Naive thymus-derived CD4-positive, alpha-beta T cell (primary cell): ENCODE results near the gene ERI3. TPM values are rescaled to one million over a fixed set of nuclear protein-coding genes. Genes with fewer than 3 reads are reported as not detected.

Source experiments
- ATAC-seq: fragments of 150-1000 bp; cut with Tn5 transposase; 2 replicates; pipeline ENCODE4 v1.10.0; 2021; ENCODE audit warnings: mild to moderate bottlenecking, moderate library complexity
- CTCF ChIA-PET: fragments of 350-600 bp; sonication (Branson Sonifier 250); formaldehyde crosslinking; loops from one replicate; lab custom pipeline; 2021; ENCODE audit warnings: antibody characterized with exemption; lab: Charles Lee
- POLR2A ChIA-PET: fragments of 350-600 bp; sonication (Branson Sonifier 250); formaldehyde crosslinking; loops from one replicate; lab custom pipeline; 2021; ENCODE audit warnings: antibody characterized with exemption, inconsistent platforms; lab: Charles Lee
- DNase-seq, 9 donors: peaks; one replicate each; pipeline versions ENCODE4 v3.0.0 to v3.0.0-alpha.2; 2020 to 2022; ENCODE audit warnings: mixed read lengths in 1 of 9
- H3K27ac ChIP-seq: one replicate; pipeline ENCODE4 v1.7.0; 2013; ENCODE audit warnings: mild to moderate bottlenecking, low read depth, low read length, moderate library complexity
- H3K27me3 ChIP-seq, 2 donors: one replicate each; pipeline ENCODE4 v1.7.0; 2013; ENCODE audit warnings: low read length in 2 of 2, mild to moderate bottlenecking in 2 of 2, moderate library complexity in 2 of 2; ENCODE audit not compliant: control insufficient read depth in 2 of 2, insufficient read depth in 2 of 2
- H3K36me3 ChIP-seq, 3 experiments: 1 replicate in 2 of 3; 2 replicates in 1 of 3; pipeline ENCODE4 v1.7.0; 2013; ENCODE audit warnings: low read length in 3 of 3, mild to moderate bottlenecking in 3 of 3, moderate library complexity in 1 of 3; ENCODE audit not compliant: insufficient read depth in 3 of 3, control insufficient read depth in 2 of 3
- H3K4me1 ChIP-seq, 2 donors: one replicate each; pipeline ENCODE4 v1.7.0; 2013; ENCODE audit warnings: low read length in 2 of 2, mild to moderate bottlenecking in 2 of 2, moderate library complexity in 1 of 2; ENCODE audit not compliant: control insufficient read depth in 2 of 2, insufficient read depth in 2 of 2
- H3K4me3 ChIP-seq: 2 replicates; pipeline ENCODE4 v1.7.0; 2013; ENCODE audit warnings: mild to moderate bottlenecking, low read length
- H3K9me3 ChIP-seq, 3 experiments: 1 replicate in 2 of 3; 2 replicates in 1 of 3; pipeline ENCODE4 v1.7.0; 2013; ENCODE audit warnings: low read length in 3 of 3; ENCODE audit not compliant: control insufficient read depth in 2 of 3
- H3K27ac Mint-ChIP-seq, 9 donors: one replicate each; pipeline ENCODE4 v1.8.0; 2020 to 2022; ENCODE audit warnings: mixed read lengths in 9 of 9, mild to moderate bottlenecking in 8 of 9, moderate library complexity in 5 of 9, inconsistent platforms in 2 of 9
- H3K27me3 Mint-ChIP-seq, 5 donors: one replicate each; pipeline ENCODE4 v1.8.0; 2021 to 2022; ENCODE audit warnings: mixed read lengths in 5 of 5, mild to moderate bottlenecking in 1 of 5
- H3K36me3 Mint-ChIP-seq, 5 donors: one replicate each; pipeline ENCODE4 v1.8.0; 2020 to 2022; ENCODE audit warnings: mixed read lengths in 5 of 5, mild to moderate bottlenecking in 3 of 5, inconsistent platforms in 1 of 5
- H3K4me1 Mint-ChIP-seq, 7 donors: one replicate each; pipeline ENCODE4 v1.8.0; 2020 to 2022; ENCODE audit warnings: mixed read lengths in 7 of 7, mild to moderate bottlenecking in 3 of 7, inconsistent platforms in 1 of 7
- H3K4me3 Mint-ChIP-seq, 10 donors: one replicate each; pipeline ENCODE4 v1.8.0; 2020 to 2022; ENCODE audit warnings: mild to moderate bottlenecking in 10 of 10, mixed read lengths in 10 of 10, moderate library complexity in 6 of 10, inconsistent platforms in 2 of 10
- H3K9me3 Mint-ChIP-seq, 11 donors: one replicate each; pipeline ENCODE4 v1.8.0; 2020 to 2022; ENCODE audit warnings: mixed read lengths in 11 of 11, mild to moderate bottlenecking in 4 of 11, inconsistent platforms in 1 of 11, moderate library complexity in 1 of 11
- intact Hi-C, 2 donors: fragments of 100-400 bp; cut with micrococcal nuclease; formaldehyde crosslinking; loops; one replicate each; pipeline ENCODE4 v1.15.1; 2023
- polyA plus RNA-seq, 2 donors: library from polyadenylated mRNA; unstranded; fragments of 300-500 nt; fragmentation: Illumina TruSeq; gene quantifications; one replicate each; pipeline ENCODE4 v1.2.3, GENCODE V29; 2021
- total RNA-seq, 6 experiments: library from RNA in 5 of 6; stranded (reverse) in 5 of 6; gene quantifications; 1 replicate in 5 of 6; 2 replicates in 1 of 6; pipeline ENCODE4 v1.2.3 and lab custom pipeline; 2021 to 2026

Gene ERI3
- total and polyA plus RNA-seq, 7 experiments from 2014 or later: 28.7 to 40.4 (median 36.2) TPM

- Mint-ChIP-seq H3K27me3 (no peaks in the 10 kb centered on the region), H3K4me1 (peaks cover 14 to 38% (median 30%) of the 10 kb centered on the region in 7 donors), H3K36me3 (peaks cover 0 to 32% (median 0%) of the 10 kb centered on the region in 5 donors), H3K9me3 (no peaks in the 10 kb centered on the region), H3K4me3 (no peak overlapping the region), H3K27ac (peak overlapping the region in 1 of 9 donors; percentile 11)
- intact Hi-C loops: no loop called here
- POLR2A ChIA-PET: no interaction called here
- no peaks in the 10 kb centered on the region for H3K9me3 ChIP-seq
- ATAC-seq (peak; percentile 61), DNase-seq (no peak)
- H3K4me1 ChIP-seq: no peaks in the 10 kb centered on the region
- H3K27ac ChIP-seq: no peak overlapping the region
- CTCF ChIA-PET: no interaction called here
- H3K27me3 ChIP-seq: no peaks in the 10 kb centered on the region
- no peak overlapping the region for H3K4me3 ChIP-seq
- peaks cover 0 to 5% (median 0%) of the 10 kb centered on the region in 3 experiments for H3K36me3 ChIP-seq
Measured at GRCh38 chr1:44261962-44262361, 93.1 kb downstream of the ERI3 start.

DNA sequence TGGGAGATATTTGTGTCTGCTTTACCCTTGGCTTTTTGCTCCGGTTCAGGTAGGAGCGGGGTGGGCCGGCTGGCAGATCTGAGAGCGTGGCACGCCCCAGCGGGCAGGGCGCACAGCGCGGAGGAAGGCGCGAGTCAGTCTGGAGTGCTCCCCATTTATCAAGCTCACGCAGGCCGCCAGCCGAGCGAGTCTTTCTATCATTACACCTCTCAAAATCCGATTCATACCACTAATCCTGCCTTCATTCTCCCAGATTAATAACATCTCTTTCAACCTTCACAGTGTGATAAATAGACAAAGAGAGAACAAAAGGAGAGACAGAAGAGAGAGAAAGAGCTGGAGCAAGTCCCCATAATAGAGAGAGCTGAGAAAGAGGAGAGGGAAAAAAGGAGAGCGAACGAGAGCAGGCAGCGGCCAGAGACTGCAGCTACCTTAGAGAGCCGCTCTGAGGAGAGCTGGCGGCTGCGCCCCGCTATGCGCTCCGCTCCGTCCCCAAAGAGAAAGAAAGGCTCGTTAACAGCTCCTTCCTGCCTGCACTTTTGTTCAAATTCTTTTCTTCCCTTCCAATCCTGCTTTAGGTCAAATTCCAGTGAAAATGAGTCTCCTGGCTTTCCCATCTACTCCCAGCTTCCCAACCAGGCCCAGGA is 93.8 kb downstream of the ERI3 start:
- CTCF ChIA-PET: no interaction called here
- H3K27ac Mint-ChIP-seq: peak overlapping the region in 1 of 9 donors; percentile 46
- DNase-seq (no peak), ATAC-seq (no peak)
- H3K4me3 Mint-ChIP-seq: no peak overlapping the region
- intact Hi-C loops: no loop called here
- H3K4me1 Mint-ChIP-seq: peaks cover 14 to 32% (median 28%) of the 10 kb centered on the region in 7 donors
- H3K9me3 Mint-ChIP-seq: no peaks in the 10 kb centered on the region
- Histone ChIP-seq H3K27ac (no peak overlapping the region), H3K9me3 (no peaks in the 10 kb centered on the region), H3K27me3 (no peaks in the 10 kb centered on the region), H3K4me1 (no peaks in the 10 kb centered on the region), H3K4me3 (no peak overlapping the region), H3K36me3 (peaks cover 0 to 5% (median 0%) of the 10 kb centered on the region in 3 experiments)
- H3K36me3 Mint-ChIP-seq: peaks cover 0 to 31% (median 0%) of the 10 kb centered on the region in 5 donors
- H3K27me3 Mint-ChIP-seq: no peaks in the 10 kb centered on the region
- POLR2A ChIA-PET: no interaction called here

DNA sequence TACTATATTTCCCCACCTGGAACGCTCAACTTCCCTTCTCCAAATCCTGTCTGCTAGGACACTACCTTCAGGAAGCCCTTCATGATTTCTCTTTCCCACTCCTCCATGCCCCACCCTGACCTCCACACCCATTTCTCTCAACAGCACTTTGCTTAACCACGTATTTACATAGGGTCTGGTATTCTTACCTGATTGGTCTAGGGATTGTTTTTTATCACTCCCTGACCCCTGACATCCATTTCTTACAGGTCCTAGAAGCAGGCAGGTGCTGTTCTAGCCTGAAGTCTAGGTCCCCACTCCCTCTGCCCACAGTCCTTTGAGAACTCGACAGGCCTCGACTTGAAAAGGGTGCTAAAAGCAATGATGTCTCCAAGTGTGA is 94.3 kb downstream of the ERI3 start:
- Mint-ChIP-seq H3K27me3 (no peaks in the 10 kb centered on the region), H3K4me3 (no peak overlapping the region), H3K36me3 (peaks cover 0 to 33% (median 0%) of the 10 kb centered on the region in 5 donors), H3K27ac (peak overlapping the region in 1 of 9 donors; percentile 60), H3K9me3 (no peaks in the 10 kb centered on the region), H3K4me1 (peaks cover 14 to 30% (median 23%) of the 10 kb centered on the region in 7 donors)
- H3K4me3 ChIP-seq: no peak overlapping the region
- DNase-seq: no peak
- H3K9me3 ChIP-seq: no peaks in the 10 kb centered on the region
- ChIA-PET CTCF (no interaction called here), POLR2A (no interaction called here)
- H3K4me1 ChIP-seq: no peaks in the 10 kb centered on the region
- ATAC-seq: no peak
- intact Hi-C loops: no loop called here
- H3K27ac ChIP-seq: no peak overlapping the region
- no peaks in the 10 kb centered on the region for H3K27me3 ChIP-seq
- peaks cover 0 to 5% (median 0%) of the 10 kb centered on the region in 3 experiments for H3K36me3 ChIP-seq

DNA sequence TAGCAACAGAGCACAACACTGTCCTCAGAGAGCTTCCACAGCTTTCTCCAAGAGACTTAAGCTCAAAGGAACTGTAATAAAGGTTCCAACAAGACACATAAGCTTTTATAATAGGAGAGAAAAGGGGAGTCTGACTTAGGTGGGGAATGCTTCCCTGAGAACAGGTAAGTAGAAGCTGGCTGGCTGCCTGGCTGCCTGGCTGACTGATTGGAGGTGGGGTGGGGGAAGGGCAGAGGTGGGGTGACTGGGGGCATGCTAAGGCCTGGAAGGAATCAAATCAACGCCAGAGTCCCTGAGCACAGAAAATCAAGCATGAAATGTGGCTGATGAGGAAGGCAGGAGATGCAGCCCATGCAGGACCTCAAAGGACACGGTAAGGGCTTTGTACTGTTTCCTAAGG is 96.0 kb downstream of the ERI3 start:
- H3K9me3 Mint-ChIP-seq: no peaks in the 10 kb centered on the region
- Histone ChIP-seq H3K4me3 (no peak overlapping the region), H3K36me3 (peaks cover 0 to 6% (median 0%) of the 10 kb centered on the region in 3 experiments), H3K27ac (no peak overlapping the region), H3K9me3 (no peaks in the 10 kb centered on the region), H3K4me1 (no peaks in the 10 kb centered on the region), H3K27me3 (no peaks in the 10 kb centered on the region)
- no peak overlapping the region for H3K4me3 Mint-ChIP-seq
- peaks cover 8 to 18% (median 12%) of the 10 kb centered on the region in 7 donors for H3K4me1 Mint-ChIP-seq
- H3K36me3 Mint-ChIP-seq: peaks cover 0 to 30% (median 0%) of the 10 kb centered on the region in 5 donors
- DNase-seq (no peak), ATAC-seq (no peak)
- intact Hi-C loops: no loop called here
- no peaks in the 10 kb centered on the region for H3K27me3 Mint-ChIP-seq
- CTCF ChIA-PET: no interaction called here
- no peak overlapping the region for H3K27ac Mint-ChIP-seq
- POLR2A ChIA-PET: no interaction called here

- Histone ChIP-seq H3K4me3 (no peak overlapping the region), H3K27me3 (no peaks in the 10 kb centered on the region), H3K36me3 (peaks cover 0 to 8% (median 0%) of the 10 kb centered on the region in 3 experiments), H3K4me1 (no peaks in the 10 kb centered on the region), H3K9me3 (no peaks in the 10 kb centered on the region), H3K27ac (no peak overlapping the region)
- no peaks in the 10 kb centered on the region for H3K9me3 Mint-ChIP-seq
- H3K4me1 Mint-ChIP-seq: peaks cover 2 to 12% (median 6%) of the 10 kb centered on the region in 7 donors
- no peak overlapping the region for H3K27ac Mint-ChIP-seq
- no peaks in the 10 kb centered on the region for H3K27me3 Mint-ChIP-seq
- ChIA-PET POLR2A (no interaction called here), CTCF (no interaction called here)
- intact Hi-C loops: no loop called here
- no peak for ATAC-seq
- peaks cover 0 to 25% (median 0%) of the 10 kb centered on the region in 5 donors for H3K36me3 Mint-ChIP-seq
- DNase-seq: no peak
- H3K4me3 Mint-ChIP-seq: no peak overlapping the region
Measured at GRCh38 chr1:44256762-44257554, 98.1 kb downstream of the ERI3 start.

GRCh38 chr1:44254392-44254910 is 100.6 kb downstream of the ERI3 start:
- CTCF ChIA-PET: no interaction called here
- intact Hi-C loops: no loop called here
- Histone ChIP-seq H3K27me3 (no peaks in the 10 kb centered on the region), H3K9me3 (no peaks in the 10 kb centered on the region), H3K4me1 (no peaks in the 10 kb centered on the region), H3K27ac (no peak overlapping the region), H3K36me3 (peaks cover 0 to 19% (median 0%) of the 10 kb centered on the region in 3 experiments), H3K4me3 (no peak overlapping the region)
- Mint-ChIP-seq H3K4me3 (no peak overlapping the region), H3K36me3 (peaks cover 0 to 21% (median 3%) of the 10 kb centered on the region in 5 donors), H3K27me3 (no peaks in the 10 kb centered on the region), H3K9me3 (no peaks in the 10 kb centered on the region), H3K4me1 (peaks cover 0 to 5% (median 0%) of the 10 kb centered on the region in 7 donors), H3K27ac (no peak overlapping the region)
- POLR2A ChIA-PET: no interaction called here
- ATAC-seq: no peak
- no peak for DNase-seq
